ENCODE data around the gene PLEKHA5. TPM values are rescaled to one million over a fixed set of nuclear protein-coding genes. Genes with fewer than 3 reads are reported as not detected.

The PLEKHA5 gene
- polyA plus RNA-seq, 3 donors, result 0.35 to 0.79 (median 0.41) TPM

DNA sequence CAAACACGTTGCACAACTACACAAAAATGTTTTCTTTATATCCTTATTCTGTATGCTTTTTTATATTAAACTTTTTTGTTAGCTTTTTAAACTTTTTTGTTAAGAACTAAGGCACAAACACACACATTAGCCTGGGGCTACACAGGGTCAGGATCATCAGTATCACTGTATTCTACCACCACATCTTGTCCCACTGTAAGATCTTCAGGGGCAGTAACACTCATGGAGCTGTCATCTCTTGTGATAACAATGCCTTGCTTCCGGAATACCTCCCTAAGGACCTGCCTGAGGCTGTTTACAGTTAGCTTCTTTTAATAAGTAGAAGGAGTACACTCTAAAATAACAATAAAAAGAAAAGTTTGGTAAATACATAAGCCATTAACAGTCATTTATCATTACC, 42.2 kb downstream of the PLEKHA5 start:
- Histone ChIP-seq H3K27me3 (ENCODE audit: control insufficient read depth in 2 of 2, insufficient read depth in 2 of 2, low read length in 2 of 2) (no peaks in the 10 kb centered on the region), H4K20me1 (ENCODE audit: insufficient read depth, low read length) (no peaks in the 10 kb centered on the region), H3K36me3 (replicated peaks in 1 of 2; ENCODE audit: control insufficient read depth in 1 of 2, insufficient read depth in 2 of 2, low read length in 2 of 2) (no peaks in the 10 kb centered on the region), H3K4me2 (replicated peaks; ENCODE audit: extremely low read depth, low read length, poor library complexity, severe bottlenecking) (no peak overlapping the region), H2AFZ (ENCODE audit: insufficient read depth, low read depth, low read length, poor library complexity, severe bottlenecking) (no peak overlapping the region), H3K27ac (ENCODE audit: low read depth in 1 of 2, low read length in 2 of 2) (no peak overlapping the region), H3K9me3 (replicated peaks in 1 of 2; ENCODE audit: control insufficient read depth in 1 of 2, insufficient read depth in 1 of 2, low read length in 2 of 2) (no peaks in the 10 kb centered on the region), H3K79me2 (ENCODE audit: insufficient read depth, low read length) (no peaks in the 10 kb centered on the region), H3K4me3 (replicated peaks in 1 of 3; ENCODE audit: low read depth in 2 of 3, low read length in 3 of 3) (no peak overlapping the region), H3K4me1 (ENCODE audit: control insufficient read depth in 1 of 2, insufficient read depth in 2 of 2, low read length in 2 of 2) (no peaks in the 10 kb centered on the region), H3K9ac (ENCODE audit: insufficient read depth, low read length, poor library complexity, severe bottlenecking) (no peak overlapping the region)
- no peak for TF ChIP-seq CTCF (IDR thresholded peaks at IDR 0.05)
- intact Hi-C loops (cut with micrococcal nuclease), result no loop called here
- Mint-ChIP-seq H3K36me3 (no peaks in the 10 kb centered on the region), H3K9me3 (peaks cover 0 to 2% (median 0%) of the 10 kb centered on the region in 7 donors), H3K27me3 (ENCODE audit: low read depth in 3 of 3) (no peaks in the 10 kb centered on the region), H3K27ac (no peak overlapping the region), H3K4me3 (no peak overlapping the region), H3K4me1 (no peaks in the 10 kb centered on the region)
- WGBS (ENCODE audit: insufficient coverage), result no CpG with 5 or more reads among the region's 2 CpGs
- no peak for DNase-seq

DNA sequence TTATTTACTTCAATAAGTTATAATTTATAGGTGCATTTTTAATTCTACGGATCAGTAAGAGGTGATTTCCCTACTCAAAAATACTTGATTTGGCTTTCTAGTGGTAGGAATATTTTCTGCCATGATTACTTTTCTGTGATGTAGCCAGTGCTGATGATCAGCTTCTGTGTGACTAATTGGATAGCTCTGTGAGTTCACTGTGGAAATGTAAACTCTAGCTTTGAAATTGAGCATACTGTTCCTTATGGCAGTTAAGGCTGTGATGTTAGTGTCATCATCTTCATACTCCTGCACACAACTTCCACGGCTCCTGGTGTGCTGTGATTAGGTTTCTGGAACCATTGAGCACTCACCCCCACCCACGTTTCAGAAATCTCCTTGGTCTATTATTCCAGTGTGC, 48.2 kb downstream of the PLEKHA5 start:
- no peak overlapping the region for H2AFZ ChIP-seq (ENCODE audit: insufficient read depth, low read depth, low read length, poor library complexity, severe bottlenecking)
- no peaks in the 10 kb centered on the region for H3K4me1 ChIP-seq (ENCODE audit: control insufficient read depth in 1 of 2, insufficient read depth in 2 of 2, low read length in 2 of 2)
- H3K79me2 ChIP-seq (ENCODE audit: insufficient read depth, low read length), result no peaks in the 10 kb centered on the region
- H3K27me3 ChIP-seq (ENCODE audit: control insufficient read depth in 2 of 2, insufficient read depth in 2 of 2, low read length in 2 of 2), result no peaks in the 10 kb centered on the region
- H3K4me3 ChIP-seq (replicated peaks in 1 of 3; ENCODE audit: low read depth in 2 of 3, low read length in 3 of 3), result no peak overlapping the region
- Mint-ChIP-seq H3K36me3 (no peaks in the 10 kb centered on the region), H3K27ac (peak overlapping the region in 1 of 7 donors; percentile 3), H3K9me3 (peaks cover 0 to 2% (median 0%) of the 10 kb centered on the region in 7 donors), H3K4me1 (no peaks in the 10 kb centered on the region), H3K27me3 (ENCODE audit: low read depth in 3 of 3) (no peaks in the 10 kb centered on the region), H3K4me3 (no peak overlapping the region)
- H3K4me2 ChIP-seq (replicated peaks; ENCODE audit: extremely low read depth, low read length, poor library complexity, severe bottlenecking), result no peak overlapping the region
- H3K36me3 ChIP-seq (replicated peaks in 1 of 2; ENCODE audit: control insufficient read depth in 1 of 2, insufficient read depth in 2 of 2, low read length in 2 of 2), result no peaks in the 10 kb centered on the region
- no peak for TF ChIP-seq CTCF (IDR thresholded peaks at IDR 0.05)
- H3K9me3 ChIP-seq (replicated peaks in 1 of 2; ENCODE audit: control insufficient read depth in 1 of 2, insufficient read depth in 1 of 2, low read length in 2 of 2), result no peaks in the 10 kb centered on the region
- no peaks in the 10 kb centered on the region for H4K20me1 ChIP-seq (ENCODE audit: insufficient read depth, low read length)
- intact Hi-C loops (cut with micrococcal nuclease), result no loop called here
- WGBS (ENCODE audit: insufficient coverage), result no CpG with 5 or more reads among the region's 3 CpGs
- no peak for DNase-seq
- H3K27ac ChIP-seq (ENCODE audit: low read depth in 1 of 2, low read length in 2 of 2), result no peak overlapping the region
- H3K9ac ChIP-seq (ENCODE audit: insufficient read depth, low read length, poor library complexity, severe bottlenecking), result no peak overlapping the region
